Measurements from ENCODE around the gene ANKRD30A.
"Not testable (repeated sequence)": the region's sequence is repeated elsewhere in the genome, so short reads cannot be mapped to it uniquely, and the experiment has no call there.

ANKRD30A gene, protein sequence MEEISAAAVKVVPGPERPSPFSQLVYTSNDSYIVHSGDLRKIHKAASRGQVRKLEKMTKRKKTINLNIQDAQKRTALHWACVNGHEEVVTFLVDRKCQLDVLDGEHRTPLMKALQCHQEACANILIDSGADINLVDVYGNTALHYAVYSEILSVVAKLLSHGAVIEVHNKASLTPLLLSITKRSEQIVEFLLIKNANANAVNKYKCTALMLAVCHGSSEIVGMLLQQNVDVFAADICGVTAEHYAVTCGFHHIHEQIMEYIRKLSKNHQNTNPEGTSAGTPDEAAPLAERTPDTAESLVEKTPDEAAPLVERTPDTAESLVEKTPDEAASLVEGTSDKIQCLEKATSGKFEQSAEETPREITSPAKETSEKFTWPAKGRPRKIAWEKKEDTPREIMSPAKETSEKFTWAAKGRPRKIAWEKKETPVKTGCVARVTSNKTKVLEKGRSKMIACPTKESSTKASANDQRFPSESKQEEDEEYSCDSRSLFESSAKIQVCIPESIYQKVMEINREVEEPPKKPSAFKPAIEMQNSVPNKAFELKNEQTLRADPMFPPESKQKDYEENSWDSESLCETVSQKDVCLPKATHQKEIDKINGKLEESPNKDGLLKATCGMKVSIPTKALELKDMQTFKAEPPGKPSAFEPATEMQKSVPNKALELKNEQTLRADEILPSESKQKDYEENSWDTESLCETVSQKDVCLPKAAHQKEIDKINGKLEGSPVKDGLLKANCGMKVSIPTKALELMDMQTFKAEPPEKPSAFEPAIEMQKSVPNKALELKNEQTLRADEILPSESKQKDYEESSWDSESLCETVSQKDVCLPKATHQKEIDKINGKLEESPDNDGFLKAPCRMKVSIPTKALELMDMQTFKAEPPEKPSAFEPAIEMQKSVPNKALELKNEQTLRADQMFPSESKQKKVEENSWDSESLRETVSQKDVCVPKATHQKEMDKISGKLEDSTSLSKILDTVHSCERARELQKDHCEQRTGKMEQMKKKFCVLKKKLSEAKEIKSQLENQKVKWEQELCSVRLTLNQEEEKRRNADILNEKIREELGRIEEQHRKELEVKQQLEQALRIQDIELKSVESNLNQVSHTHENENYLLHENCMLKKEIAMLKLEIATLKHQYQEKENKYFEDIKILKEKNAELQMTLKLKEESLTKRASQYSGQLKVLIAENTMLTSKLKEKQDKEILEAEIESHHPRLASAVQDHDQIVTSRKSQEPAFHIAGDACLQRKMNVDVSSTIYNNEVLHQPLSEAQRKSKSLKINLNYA (N-terminal part only)

DNA sequence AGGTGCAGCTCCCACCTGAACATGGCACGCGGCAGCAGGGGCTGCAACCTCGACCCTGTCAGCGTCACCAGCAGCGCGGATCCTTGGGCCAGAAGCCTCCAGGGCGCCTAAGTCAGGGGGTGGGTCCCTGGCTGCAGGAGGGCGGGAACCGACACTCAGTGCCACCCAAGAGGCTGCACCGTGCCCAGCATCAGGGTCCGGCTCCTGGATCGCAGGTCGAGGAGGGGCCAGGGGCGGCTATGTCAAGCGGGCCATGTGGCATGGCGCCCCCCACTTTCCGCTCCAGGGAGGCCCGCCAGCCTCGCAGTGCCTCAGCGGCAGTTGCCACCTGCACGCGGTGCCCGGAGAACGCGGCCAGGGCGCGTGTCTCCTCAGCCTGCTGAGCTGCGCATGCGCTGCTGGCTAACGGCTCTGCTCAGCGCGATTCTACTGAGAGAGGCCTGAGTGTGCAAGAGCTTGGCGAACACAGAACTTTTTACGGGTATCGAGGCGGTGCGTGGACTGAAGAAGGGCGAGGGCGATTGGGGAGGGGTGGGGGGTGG, at the start of gene ANKRD30A:
Gene ANKRD30A, plus strand, starts transcription at position 408 of the 542 bp plus-strand sequence. CDS start 190 bp downstream, outside the sequence.
- DNase-seq (ENCODE audit: low read depth in 1 of 2, low spot score in 1 of 2) = no peak

- DNase-seq (ENCODE audit: low read depth in 1 of 2, low spot score in 1 of 2) = not testable (repeated sequence)
Measured at GRCh38 chr10:37076083-37076482, 49.3 kb upstream of the ANKRD30A start.

- no peak for DNase-seq (ENCODE audit: low read depth in 1 of 2, low spot score in 1 of 2)
Measured at GRCh38 chr10:37095792-37096573, 29.4 kb upstream of the ANKRD30A start.

- DNase-seq (ENCODE audit: low read depth in 1 of 2, low spot score in 1 of 2) = no peak
Measured at GRCh38 chr10:37101261-37101660, 24.1 kb upstream of the ANKRD30A start.

- DNase-seq (ENCODE audit: low read depth in 1 of 2, low spot score in 1 of 2) = no peak
Measured at GRCh38 chr10:37109000-37109399, 16.4 kb upstream of the ANKRD30A start.

- DNase-seq (ENCODE audit: low read depth in 1 of 2, low spot score in 1 of 2) = no peak
Measured at GRCh38 chr10:37124532-37124931, 866 bp upstream of the ANKRD30A start.

DNA sequence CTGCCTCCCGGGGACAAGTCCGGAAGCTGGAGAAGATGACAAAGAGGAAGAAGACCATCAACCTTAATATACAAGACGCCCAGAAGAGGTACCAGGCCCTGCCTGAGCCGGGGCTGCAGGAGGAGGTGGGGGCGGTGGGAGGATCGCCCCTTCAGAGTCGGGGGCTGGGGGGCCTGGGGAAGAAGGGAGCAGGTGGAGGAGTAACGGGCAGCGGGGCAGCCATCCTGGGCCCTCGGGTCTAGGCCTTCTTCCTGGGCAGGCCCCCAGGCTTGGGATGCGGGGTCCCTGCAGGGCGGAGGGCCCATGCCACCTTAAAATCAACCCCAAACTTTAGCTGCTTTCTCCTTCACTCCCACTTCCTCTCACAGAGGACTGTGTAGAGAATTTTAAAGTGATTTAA, 523 bp downstream of the ANKRD30A start:
- no peak for DNase-seq (ENCODE audit: low read depth in 1 of 2, low spot score in 1 of 2)

DNA sequence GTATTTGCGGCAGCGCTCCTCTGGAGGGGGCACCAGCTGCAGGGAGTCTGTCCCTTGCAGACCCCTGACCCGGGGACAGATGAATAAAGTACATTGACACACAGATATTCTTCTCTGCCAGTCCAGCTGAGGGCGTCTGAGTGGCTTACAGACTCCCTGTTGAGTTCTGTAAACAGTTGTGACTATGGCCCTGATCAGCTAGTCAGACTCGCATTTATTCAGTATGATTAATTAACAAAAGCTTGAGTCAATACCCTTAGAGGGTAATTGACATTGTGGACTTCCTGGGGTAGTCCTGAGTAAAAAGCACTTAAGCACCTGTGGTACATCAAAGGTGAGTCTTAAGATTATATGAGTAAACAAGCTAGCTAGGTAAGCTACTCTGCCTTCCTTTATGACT, 21.0 kb downstream of the ANKRD30A start:
- DNase-seq (ENCODE audit: low read depth in 1 of 2, low spot score in 1 of 2) = no peak

GRCh38 chr10:37162430-37162829, 37.0 kb downstream of the ANKRD30A start:
- not testable (repeated sequence) for DNase-seq (ENCODE audit: low read depth in 1 of 2, low spot score in 1 of 2)

DNA sequence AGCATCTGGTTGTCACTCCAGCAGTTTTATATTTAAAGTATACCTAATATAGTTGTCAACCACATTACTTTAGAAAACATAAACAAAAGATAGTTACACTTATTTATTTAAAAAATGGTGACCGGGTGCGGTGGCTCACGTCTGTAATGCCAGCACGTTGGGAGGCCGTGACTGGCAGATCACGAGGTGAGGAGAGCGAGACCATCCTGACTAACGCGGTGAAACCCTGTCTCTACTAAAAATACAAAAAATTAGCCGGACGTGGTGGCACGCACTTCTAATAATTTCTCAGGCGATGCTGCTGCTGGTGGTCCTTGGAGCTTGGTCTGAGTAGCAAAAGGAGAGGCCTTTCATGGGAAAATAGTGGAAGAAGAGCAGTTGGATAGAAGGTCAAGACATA, 46.5 kb downstream of the ANKRD30A start:
- DNase-seq (ENCODE audit: low read depth in 1 of 2, low spot score in 1 of 2) = not testable (repeated sequence)

GRCh38 chr10:37178296-37178695, 52.9 kb downstream of the ANKRD30A start:
- not testable (repeated sequence) for DNase-seq (ENCODE audit: low read depth in 1 of 2, low spot score in 1 of 2)

DNA sequence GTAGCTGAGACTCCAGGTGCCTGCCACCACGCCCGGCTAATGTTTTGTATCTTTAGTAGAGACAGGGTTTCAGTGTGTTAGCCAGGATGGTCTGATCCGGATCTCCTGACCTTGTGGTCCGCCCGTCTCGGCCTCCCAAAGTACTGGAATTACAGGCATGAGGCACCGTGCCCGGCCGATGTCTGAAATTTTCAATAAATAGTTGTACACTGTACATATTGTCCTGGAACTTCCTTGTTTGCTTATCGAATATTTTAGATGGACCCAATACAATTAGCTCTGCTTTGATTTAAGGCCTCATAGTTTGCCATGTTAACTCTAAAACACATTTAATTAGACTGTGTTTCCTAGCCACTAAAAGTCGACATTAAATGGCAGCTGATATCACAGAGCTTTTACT, 57.3 kb downstream of the ANKRD30A start:
- DNase-seq (ENCODE audit: low read depth in 1 of 2, low spot score in 1 of 2) = not testable (repeated sequence)

GRCh38 chr10:37206132-37206531, 80.7 kb downstream of the ANKRD30A start:
- no peak for DNase-seq (ENCODE audit: low read depth in 1 of 2, low spot score in 1 of 2)

DNA sequence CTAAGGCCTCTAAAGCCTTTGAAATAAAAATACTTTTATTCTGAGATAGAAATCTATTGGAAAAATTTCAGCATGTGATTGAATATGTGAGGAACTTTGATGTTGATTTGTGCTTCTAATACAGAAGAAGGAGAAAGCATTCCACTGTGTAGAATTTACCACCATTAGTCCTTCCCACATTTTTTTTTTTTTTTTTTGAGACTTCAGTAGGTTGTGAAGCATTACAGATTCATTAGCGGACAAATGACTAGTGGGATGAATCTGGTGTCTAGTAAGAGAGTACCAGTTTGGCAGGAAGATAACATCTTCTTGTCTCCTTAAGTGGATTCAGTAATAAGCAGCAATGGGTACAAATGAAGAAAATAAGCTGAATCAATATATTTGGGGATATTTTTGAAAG, 95.5 kb downstream of the ANKRD30A start:
- DNase-seq (ENCODE audit: low read depth in 1 of 2, low spot score in 1 of 2) = no peak

GRCh38 chr10:37222046-37222445, 96.6 kb downstream of the ANKRD30A start:
- no peak for DNase-seq (ENCODE audit: low read depth in 1 of 2, low spot score in 1 of 2)

DNA sequence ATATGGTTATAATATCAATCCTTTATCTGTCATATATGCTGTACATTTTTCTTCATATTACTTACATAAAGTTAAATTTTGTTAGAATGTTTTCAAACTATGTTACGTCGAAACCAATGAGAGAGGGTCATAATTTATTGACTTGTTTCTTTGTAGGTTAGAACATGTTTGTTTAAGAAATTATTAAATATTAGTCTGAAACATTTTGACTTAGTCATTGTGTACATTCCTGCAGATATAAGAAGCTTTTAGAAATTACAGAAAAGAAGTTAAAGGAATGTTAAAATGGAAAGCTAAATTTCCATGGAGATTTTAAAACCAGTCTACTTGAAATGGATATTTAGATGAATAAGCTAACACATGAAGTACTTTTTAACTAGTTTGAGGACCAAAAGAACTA, 99.8 kb downstream of the ANKRD30A start:
- DNase-seq (ENCODE audit: low read depth in 1 of 2, low spot score in 1 of 2) = no peak

DNA sequence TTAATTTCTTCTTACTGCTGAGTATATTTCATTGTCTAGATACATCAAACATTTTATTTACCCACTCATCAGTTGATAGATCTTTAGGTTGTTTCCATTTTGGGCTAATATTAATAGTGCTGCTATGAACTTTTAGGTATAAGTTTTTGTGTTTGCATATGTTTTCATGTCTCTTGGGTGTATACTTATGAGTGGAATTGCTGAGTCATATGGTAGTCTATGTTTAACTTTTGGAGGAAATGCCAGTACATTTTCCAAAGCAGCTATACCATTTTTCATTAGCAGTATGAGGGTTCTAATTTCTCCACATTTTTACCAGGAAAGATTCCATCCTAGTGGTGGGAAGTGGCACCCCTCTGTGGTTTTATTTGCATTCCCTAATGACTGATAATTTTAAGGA, 101.1 kb downstream of the ANKRD30A start:
- DNase-seq (ENCODE audit: low read depth in 1 of 2, low spot score in 1 of 2) = no peak

DNA sequence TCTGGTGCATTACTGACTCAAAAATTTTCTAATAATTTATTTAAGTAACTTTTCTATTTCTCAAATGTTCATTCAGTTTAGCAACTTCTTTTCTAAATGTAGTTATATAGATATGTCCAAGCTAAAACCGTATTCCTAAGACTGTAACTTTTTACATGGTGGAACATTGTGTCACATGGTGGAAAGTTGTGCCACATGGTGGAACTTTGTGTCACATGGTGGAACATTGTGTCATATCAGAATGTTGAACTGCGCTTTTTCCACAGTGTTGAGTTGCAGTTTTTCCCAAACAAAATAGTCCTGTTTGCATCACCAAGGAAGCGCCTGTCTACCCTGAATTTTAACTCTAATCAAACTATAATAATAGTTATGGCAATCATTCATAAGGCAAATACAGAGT, 109.3 kb downstream of the ANKRD30A start:
- DNase-seq (ENCODE audit: low read depth in 1 of 2, low spot score in 1 of 2) = no peak

- DNase-seq (ENCODE audit: low read depth in 1 of 2, low spot score in 1 of 2) = no peak
Measured at GRCh38 chr10:37236093-37236492, 110.7 kb downstream of the ANKRD30A start.

- no peak for DNase-seq (ENCODE audit: low read depth in 1 of 2, low spot score in 1 of 2)
Measured at GRCh38 chr10:37240223-37240622, 114.8 kb downstream of the ANKRD30A start.

All from activated CD4-positive, alpha-beta T cell treated with anti-CD3 and anti-CD28 coated beads, Interleukin-2, amount 50 U/mL, for 24 hours (primary cell).